D721Med (cell line): Measurements from ENCODE around the gene PRR5.

Experiments used
- DNase-seq: peaks from one replicate; pipeline ENCODE4 v3.0.0; 2011; ENCODE audit warnings: low spot score; ENCODE audit not compliant: insufficient read length
- FAIRE-seq: peaks from 2 replicates; lab custom pipeline; 2011; peaks lifted over from hg19 to GRCh38; lab: Jason Lieb, UNC
- CTCF ChIP-seq: IDR thresholded peaks from 2 replicates; pipeline ENCODE4 v1.5.1; 2012; ENCODE audit warnings: mild to moderate bottlenecking, control low read depth; ENCODE audit not compliant: insufficient read depth; ENCODE audit errors: missing control alignments

The PRR5 gene

GRCh38 chr22:44704159-44705021, 2.4 kb downstream of the PRR5 start:
- FAIRE-seq (no peak), DNase-seq (no peak)
- no peak for TF ChIP-seq CTCF

DNA sequence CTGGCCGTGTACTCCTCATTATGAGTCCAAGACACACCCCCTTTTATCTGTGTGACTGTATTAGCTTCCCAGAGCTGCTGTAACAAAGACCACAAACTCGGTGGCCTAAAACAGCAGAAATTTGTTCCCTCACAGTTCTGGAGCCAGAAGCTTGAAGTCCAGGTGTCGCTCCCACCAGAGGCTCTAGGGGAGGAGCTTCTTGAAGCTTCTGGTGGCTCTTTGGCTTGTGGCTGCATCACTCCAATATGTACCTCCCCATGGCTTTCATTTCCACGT, 3.0 kb downstream of the PRR5 start:
- no peak for TF ChIP-seq CTCF
- DNase-seq (no peak), FAIRE-seq (no peak)

DNA sequence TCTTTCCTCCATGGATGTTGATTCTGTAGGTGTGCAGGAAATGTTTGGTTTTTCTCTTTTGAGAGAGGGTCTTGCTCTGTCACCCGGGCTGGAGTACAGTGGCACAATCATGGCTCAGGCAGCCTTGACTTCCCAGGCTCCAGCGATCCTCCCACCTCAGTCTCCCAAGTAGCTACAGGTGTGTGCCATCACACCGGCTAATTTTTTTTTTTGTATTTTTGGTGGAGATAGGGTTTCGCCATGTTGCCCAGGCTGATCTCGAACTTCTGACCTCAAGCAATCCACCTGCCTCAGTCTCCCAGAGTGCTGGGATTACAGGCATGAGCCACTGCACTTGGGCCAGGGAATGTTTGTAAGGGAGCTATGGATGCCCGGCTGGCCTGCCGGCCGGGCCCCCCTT, 4.5 kb downstream of the PRR5 start:
- DNase-seq (no peak), FAIRE-seq (no peak)
- no peak for TF ChIP-seq CTCF

- no peak for FAIRE-seq
- DNase-seq: no peak
- TF ChIP-seq CTCF: no peak
Measured at GRCh38 chr22:44707178-44707577, 5.2 kb downstream of the PRR5 start.

DNA sequence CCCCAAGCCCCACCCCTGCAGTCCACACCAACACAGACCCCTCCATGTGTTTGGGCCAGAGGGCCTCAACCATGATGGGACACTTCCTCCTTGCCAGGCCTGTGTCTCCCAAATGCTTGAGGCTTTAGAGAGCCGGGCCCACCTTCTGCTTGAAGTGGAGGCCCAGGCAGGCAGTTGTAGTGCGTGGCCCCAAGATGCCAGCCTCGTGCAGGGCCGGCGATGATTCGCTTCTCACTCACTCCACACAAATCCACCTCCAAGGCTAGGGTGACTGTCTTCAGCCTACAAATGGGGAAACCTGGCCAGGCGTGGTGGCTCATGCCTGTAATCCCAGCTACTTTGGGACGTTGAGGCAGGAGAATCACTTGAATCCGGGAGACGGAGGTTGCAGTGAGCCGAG, 5.7 kb downstream of the PRR5 start:
- no peak for FAIRE-seq
- no peak for DNase-seq
- no peak for TF ChIP-seq CTCF

DNA sequence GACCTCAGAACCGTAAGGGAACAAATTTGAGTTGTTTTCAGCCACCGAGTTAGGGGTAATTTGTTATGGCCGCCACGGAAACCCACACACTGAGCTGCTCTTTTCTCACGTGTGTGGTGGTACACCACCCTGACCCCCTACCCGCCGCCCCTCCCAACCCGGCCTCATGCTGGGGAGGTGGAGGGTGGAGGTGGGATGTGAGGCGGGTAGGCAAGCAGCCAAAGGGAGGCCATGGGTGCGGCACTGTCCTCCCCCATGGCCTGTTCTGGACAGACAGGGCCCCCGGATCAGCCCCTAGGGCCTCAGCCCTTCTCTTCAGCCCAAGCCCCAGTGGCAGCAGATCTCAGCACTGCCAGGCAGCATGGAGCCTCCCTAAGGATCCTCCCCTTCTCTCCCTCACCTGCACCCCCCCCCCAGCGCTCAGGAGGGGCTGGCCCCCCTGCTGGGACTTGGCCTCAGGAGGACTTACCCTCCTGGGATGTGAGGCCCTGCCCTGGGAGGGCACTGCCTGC, 7.9 kb downstream of the PRR5 start:
- FAIRE-seq (no peak), DNase-seq (no peak)
- TF ChIP-seq CTCF: no peak
